Amygdala (tissue), 56 donors: ENCODE results near the gene CAMKMT.

Experiments
- DNase-seq, 56 donors: peaks; one replicate each; lab custom pipeline; 2025; lab: John Stamatoyannopoulos, UW

Gene CAMKMT

DNA sequence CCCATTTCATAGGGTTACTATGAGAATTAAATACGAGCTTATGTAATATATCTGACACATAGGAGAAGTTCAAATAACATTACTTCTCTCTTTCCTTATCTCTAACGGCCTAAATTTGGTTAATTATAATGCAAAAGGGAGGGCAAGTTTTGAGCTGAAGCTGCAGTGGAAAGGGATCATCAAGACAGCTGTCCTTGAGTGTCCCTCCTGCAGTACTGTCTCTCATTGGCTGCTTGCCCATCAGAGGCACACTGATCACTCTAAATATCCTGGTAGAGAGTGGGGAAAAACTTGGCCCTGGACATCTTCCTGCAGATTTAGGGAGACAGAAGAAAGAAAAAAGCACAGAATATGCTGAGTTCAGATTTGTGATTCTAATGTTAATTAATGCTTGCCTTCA, 186.0 kb downstream of the CAMKMT start:
- DNase-seq = no peak

DNA sequence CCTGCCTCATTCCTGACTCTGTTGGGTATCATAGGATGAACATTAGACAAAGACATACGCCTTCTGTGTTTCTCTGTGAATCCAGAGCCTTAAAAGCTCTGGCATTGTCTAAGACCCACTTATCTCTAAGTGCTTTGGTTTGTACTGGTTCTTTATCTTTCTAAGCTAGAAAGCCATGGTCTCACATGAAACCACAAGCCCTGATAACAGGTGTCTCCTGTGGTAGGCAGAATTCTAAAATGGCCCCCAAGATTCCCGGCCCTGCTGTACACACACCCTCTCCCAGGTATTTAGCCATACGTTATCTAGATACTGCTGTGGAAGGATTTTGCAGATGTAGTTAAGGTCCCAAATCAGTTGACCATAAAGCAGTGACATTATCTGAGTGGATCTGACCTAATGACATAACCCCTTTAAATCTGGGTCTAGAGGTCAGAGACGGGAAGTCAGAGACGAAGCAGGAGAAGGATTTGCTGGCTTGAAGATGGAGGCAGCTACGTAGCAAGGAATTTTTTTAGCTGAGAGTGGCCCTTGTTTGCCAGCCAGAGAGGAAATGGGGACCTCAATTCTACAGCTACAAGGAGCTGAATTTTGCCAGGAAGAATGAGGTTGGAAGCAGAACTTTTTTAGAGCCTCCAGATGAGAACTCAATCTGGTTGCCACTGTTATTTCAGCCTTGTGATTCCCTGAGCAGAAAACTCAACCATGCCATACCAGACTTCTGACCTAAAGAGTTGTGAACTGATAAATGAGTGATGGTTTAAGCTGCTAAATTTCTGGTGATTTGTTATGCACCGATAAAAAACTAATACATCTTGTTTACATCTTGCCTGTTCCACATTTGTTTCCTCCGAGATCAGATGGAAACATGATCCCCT, 186.7 kb downstream of the CAMKMT start:
- no peak for DNase-seq

DNA sequence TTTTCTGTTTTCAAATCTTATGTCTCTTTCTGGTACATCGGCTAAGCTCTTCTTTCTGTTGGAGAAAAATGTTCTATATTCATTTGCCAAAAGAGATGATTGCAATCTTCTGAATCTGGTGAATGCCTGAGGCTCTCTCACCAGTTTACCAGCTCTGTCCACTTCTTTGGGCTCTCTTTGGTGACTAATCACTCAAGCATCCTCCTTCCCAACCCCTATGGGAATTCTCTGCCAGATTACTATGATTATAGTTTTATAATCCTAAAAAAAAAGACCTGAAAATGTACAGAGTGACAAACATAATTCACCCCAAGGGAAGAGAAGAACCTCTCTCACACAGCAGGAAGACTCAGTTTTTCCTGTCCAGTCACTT, 187.3 kb downstream of the CAMKMT start:
- DNase-seq = no peak

DNA sequence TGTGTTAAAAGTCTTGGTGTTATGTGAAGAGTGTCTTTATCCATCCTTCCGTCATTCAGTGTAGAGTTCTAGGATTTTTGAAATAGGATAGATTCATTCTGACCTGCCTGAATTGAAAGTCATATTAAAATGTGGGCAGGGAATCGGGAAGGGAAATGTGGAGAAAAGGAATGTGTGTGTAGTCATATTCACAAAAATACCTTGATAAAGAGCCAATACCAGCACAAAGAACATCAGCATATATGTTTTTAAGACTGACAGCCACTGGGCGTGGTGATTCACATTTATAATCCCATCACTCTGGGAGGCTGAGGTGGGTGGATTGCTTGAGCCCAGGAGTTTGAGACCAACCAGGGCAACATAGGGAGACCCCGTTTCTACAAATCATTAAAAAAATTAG, 188.1 kb downstream of the CAMKMT start:
- no peak for DNase-seq

DNA sequence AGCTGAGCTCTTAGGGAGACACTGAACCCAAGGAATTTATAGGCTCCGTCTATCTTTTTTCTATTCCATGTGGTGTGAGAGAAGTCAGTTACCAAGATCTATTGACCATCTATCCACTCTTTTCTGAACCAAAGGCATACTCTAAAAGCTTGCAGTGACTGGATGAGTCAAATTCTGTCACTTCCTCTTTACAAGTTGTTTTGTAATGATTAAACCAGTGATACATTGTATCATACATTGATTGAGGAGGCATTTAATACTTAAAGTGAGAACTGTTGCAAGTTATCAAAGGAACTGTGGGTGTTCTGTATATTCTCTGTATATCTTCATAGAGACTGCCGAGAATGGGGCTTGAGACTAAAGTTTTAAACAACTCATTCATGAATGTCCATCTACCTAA, 188.8 kb downstream of the CAMKMT start:
- DNase-seq = no peak

DNA sequence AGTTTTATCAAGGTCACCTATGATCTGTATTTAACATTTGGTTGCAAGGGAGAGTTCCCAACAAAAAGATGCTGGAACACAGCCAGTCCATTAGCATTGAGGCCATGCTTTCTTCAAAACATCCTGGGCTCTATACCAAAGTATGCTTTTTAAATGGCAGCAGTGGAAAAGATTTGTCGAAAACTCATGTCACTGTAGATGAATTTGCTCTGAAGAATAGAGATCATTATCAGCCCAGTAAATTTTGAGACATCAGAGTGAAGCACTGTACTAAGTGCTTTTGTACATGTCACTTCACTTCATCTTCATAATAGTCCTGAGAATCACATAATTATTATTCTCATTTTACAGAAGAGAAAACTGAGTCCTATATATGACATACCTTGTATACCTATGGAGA, 189.8 kb downstream of the CAMKMT start:
- DNase-seq = no peak

DNA sequence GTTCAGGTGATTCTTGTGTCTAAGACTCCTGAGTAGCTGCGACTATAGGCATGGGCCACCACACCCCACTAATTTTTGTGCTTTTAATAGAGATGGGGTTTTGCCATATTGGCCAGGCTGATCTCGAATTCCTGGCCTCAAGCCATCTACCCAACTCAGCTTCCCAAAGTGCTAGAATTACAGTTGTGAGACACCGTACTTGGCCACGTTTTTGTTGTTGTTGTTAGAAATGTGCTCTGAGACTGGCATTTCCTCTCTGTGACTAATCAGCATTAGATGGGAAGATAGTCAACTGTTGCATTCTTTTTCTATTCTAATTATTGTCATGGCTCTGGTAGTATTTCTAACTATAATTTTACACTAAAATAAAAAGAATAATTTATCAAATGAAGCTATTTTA, 191.7 kb downstream of the CAMKMT start:
- no peak for DNase-seq

DNA sequence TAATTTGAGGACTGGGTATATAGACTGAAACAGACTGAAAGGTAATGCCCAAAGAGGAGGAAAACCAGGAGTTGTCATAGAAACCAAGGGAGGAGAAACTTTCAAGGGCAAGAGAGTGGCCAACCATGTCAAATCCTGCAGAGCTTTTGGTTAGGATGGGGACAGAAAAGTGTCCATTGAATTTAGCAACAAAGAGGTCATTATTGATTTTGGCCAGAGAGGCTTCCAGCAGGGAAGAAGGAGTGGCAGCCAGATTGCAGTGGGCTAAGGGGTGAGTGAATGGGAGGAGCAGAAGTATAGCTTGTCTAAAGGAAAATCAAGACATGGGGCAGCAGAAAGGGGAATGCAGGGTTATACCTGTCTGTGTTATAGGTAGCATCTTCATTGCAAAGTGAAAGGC, 194.0 kb downstream of the CAMKMT start:
- DNase-seq = no peak

DNA sequence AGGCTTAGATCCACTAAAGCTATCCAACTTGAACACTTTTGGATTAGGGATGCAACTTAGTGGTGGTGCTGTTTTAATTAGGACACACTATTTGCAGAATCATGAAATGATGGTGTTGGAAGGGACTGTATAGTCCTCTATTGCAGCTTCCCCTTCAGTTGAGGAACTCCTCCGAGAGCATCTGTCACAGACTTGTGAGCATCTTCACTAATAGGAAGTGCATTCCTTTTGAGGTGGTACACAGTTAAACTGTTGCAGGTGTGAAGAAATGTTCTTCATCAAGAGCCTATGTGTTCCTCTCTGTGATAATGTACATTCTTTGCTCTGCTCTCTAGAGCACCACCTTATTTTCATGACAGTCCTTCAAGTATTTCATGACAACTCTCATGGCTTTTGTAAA, 197.4 kb downstream of the CAMKMT start:
- no peak for DNase-seq

DNA sequence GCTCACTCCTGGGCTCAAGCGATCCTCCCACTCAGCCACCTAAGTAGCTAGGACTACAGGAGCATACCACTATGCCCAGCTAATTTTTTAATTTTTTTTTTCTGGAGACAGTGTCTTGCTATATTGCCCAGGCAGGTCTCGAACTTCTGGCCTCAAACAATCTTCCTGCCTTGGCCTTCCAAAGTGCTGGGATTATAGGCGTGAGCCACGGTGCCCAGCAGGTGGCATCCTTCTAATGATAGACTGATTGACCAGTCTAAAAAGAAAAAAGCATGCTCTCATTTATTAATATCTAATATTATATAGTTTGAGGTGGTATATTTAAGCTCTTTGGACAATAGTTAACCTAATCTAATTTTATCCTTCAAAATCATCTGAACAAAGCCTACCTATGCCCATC, 198.6 kb downstream of the CAMKMT start:
- no peak for DNase-seq

DNA sequence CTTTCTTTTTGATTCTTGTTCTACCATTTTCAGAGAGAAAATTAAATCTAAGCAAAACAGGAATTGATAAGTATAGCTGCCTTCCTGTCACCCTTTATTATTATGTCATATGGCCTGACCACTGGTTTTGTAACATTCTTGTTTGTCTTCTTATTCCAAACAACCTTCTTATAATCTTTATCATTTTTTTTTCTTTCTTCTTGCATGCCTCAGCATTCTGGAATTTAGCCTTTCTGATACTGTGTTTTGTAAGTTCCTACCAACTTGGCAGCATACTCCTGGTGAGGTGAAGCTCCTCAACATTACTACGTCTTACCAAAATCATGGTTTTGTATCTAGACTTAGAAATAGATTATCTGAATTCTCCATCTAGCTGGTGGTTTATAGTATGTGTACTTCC, 199.2 kb downstream of the CAMKMT start:
- no peak for DNase-seq

DNA sequence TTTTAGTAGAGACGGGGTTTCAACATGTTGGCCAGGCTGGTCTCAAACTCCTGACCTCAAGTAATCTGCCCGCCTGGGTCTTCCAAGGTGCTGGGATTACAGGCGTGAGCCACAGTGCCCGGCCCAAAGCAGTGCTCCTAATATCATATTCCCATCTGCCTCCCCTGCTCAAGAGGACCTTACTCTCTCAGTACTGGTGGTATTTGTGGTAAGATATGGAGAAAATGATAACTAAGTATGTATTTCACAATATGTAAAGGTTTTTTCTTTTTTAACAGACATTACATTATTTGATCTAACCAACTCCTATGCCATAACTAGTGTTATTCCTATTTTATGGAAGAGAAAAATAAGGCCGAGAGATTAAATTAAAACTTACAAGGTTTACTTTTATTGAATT, 201.0 kb downstream of the CAMKMT start:
- no peak for DNase-seq

DNA sequence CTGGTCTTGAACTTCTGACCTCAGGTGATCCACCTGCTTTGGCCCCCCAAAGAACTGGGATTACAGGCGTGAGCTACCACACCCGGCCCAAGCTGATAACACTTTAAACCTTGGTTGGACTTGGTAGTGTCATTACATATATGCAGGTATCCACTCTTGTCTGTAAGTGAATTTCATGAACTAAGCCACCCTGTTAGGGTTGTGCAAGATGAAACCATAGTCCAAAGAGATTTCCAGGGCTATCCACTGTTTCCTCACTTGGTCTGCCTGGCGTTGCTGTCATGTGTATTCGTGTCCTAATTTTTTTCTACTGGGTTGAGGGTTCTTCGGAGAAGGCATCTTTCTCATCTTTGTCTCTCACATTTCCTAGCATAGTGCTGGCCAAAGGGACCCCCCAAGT, 203.0 kb downstream of the CAMKMT start:
- no peak for DNase-seq

DNA sequence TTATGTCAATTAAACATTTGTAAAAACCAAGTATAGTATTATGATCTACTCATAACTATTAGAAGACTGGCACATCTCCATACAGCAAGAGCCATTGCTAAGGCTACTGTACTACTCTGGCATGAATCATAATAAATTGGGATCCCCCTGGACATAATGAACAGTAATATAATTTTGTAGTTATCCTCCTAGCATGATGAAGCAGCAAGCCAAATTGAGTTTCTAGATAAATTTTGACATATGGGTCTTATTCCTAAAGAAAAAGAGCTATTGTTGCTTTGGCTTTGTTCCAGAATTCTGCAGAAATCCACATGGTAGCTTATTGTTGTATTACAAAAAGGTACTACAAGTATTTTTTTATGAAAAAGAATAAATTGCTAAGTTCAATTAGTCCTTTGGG, 204.3 kb downstream of the CAMKMT start:
- DNase-seq = no peak

DNA sequence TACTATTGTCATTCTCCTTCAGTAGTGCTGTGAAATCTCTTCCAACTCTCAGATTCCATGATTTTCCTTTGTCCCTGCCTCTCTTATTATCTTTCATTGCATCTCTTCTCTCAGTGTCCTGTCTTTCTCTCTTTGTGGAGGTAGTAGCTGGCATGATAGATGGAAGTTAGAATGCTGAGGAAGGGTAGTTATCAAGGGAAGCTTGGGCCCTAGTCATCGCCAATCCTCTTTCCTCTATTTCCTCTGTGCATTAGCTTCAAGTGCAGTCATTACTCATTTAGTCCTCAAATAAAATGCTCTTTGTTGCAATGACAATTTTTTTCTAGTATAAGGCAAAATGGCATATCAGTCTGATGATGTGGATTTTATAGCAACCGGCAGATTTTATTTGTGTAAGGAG, 207.7 kb downstream of the CAMKMT start:
- no peak for DNase-seq

DNA sequence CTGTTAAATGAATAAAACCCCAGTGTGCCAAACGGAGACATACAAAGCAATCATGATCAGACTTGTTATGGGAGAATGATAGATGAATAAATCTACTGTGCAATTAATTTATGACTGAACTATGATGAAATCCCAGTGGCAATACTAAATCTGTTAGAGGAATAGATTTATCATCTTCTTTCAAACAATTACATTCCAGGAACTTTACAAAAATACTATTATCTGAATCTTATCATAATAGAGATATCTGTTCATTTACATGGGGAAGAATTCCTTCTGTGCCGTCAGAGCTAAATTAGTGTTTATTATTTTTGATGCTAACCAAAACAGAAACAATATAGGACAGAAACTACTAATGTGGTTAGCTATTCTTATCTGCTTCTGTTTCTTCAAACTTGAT, 208.5 kb downstream of the CAMKMT start:
- DNase-seq = no peak

DNA sequence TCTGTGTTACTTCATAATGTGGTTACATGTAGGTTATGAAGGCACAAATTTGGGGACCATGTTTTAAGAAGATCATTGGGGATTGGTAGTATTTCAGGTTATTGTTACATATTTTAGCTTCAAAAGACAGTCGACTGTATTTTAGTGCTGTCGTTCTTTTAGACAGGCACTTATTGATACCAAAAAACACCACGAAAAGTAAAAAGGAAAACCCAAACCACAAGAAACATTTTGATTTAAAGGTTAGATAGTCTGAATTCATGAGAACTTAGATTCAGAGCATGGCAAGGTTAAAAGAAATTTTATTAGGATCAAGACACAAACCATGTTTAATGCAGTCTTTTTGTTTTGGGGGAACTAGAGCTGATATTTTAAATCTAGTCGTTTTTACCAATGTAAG, 209.0 kb downstream of the CAMKMT start:
- DNase-seq = no peak

DNA sequence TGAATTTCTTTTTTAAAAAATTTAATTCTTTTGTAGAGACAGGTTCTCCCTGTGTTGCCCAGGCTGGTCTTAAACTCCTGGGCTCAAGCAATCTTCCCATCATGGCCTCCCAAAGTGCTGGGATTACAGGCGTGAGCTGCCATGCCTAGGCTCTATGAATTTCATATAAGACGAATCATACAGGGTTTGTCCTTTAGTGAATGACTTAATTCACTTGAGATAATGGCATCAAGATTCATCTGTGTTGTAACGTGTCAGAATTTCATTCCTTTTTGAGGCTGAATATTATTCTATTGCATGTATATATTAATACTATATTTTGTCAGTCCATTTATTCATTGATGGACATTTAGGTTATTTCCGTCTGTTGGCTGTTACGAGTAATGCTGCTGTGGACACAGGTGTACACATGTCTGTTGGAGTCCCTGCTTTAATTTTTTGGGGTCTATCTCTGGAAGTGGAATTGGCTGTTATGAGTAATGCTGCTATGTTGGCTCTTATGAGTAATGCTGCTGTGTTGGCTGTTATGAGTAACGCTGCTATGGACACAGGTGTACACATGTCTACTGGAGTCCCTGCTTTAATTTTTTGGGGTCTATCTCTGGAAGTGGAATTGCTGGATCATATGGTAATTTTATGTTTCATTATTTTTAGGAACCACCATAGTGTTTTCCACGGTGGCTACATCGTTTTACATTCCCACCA, 210.6 kb downstream of the CAMKMT start:
- no peak for DNase-seq

DNA sequence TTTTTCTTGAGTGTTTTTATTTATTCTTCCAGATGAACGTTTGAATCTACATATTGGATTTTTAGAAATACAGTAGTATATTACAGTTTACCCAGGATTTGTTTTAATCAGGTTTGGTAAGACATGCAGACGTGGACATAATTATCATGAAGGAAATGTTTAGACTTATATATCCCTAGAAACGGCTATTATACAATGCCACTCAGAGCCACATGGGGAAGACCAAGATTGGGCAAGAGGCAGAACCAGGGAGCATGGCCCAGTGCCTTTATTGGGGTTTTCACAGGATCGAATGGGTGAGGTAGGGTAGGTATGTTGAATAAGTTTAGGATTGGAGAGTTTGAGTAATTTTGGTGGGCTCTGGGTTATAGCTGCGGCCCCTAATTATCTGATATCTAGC, 212.2 kb downstream of the CAMKMT start:
- no peak for DNase-seq

DNA sequence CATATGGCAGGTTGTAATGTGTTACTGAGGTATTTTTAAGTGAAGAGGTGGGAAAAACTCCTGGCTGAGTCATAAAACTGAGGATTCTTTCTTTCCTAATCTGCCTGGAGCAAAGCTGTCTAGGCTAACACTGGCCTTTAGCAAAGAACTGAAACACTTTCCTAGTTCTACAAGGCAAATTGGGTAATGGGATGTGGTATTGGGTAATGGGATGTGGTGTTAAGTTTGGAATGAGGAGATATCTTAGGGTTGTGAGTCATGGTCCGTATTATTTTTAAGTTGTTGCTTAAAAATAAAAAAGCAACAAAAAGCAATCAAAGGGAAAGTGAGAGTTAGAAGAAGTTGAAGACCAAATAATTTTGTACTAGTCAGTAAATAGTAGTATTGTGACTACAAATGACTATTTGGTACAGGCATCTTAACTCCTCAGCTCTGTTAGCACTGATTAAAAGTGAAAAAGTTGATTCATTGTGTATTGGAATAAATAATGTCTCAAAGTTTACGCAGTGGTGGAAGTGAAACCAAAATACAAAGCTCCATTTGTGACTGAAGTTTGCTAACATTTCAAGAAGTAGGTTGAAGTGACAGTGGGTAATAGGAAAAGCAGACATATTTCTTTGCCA, 216.8 kb downstream of the CAMKMT start:
- DNase-seq = no peak

DNA sequence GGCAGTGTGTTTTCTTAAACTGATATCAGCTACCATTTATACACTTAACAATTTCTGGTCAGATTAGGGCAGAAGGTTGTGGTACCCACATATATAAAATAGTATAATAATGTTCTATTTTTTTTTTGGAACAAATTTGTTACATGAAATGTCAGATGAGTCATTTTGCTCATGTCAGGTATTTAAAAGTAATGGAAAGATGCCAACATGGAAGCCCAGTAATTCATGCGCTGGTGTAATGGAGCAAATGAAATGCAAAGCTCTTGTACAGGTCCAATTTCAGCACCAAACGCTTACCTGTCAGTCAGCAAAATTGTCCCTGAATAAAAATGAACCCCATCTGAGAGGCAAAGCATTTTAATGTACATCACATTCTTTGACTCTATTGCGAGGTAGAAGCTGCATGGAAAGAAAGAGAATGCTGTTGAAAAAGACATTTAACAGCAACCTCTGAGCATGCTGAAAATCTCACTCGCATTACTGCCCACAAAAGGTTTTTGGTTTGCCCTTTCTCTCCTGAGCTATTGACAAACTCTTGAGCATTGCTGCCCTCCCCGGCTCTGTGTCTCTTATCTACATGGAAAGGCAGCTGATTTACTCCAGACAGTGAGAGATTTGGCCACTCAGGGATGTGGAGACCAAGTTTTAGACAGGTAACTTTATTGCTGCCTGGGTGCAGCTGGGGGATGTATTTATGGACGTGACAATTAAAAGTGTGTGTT, 217.5 kb downstream of the CAMKMT start:
- DNase-seq = no peak
